IPS-NIHi11 (cell line): ENCODE data around the gene ZNF219.

Experiments used
- DNase-seq: peaks from one replicate; pipeline ENCODE4 v3.0.0; 2012; ENCODE audit warnings: mixed read lengths, low spot score

Gene ZNF219

GRCh38 chr14:21066882-21067502 lies 31.5 kb downstream of the ZNF219 start:
- DNase-seq: peak; percentile 40

- peak; percentile 41 for DNase-seq
Measured at GRCh38 chr14:21063479-21063878, 35.0 kb downstream of the ZNF219 start.

- DNase-seq: no peak
Measured at GRCh38 chr14:21061347-21061668, 37.1 kb downstream of the ZNF219 start.

GRCh38 chr14:21060614-21061346 lies 37.7 kb downstream of the ZNF219 start:
- DNase-seq: no peak

- DNase-seq: no peak
Measured at GRCh38 chr14:21059842-21060613, 38.4 kb downstream of the ZNF219 start.

- DNase-seq: no peak
Measured at GRCh38 chr14:21058903-21059302, 39.6 kb downstream of the ZNF219 start.

GRCh38 chr14:21057803-21058675 lies 40.4 kb downstream of the ZNF219 start, which contains the start of gene RNASE8:
Gene RNASE8 (plus strand): TSS chr14:21057822. CDS start chr14:21057893, 71 bp downstream.
- no peak for DNase-seq

- no peak for DNase-seq
Measured at GRCh38 chr14:21056520-21057163, 41.8 kb downstream of the ZNF219 start.

GRCh38 chr14:21055432-21056117 lies 42.9 kb downstream of the ZNF219 start:
- no peak for DNase-seq

GRCh38 chr14:21054768-21055145 lies 43.7 kb downstream of the ZNF219 start:
- no peak for DNase-seq

- DNase-seq: no peak
Measured at GRCh38 chr14:21054123-21054767, 44.2 kb downstream of the ZNF219 start.

GRCh38 chr14:21053184-21054122 lies 45.0 kb downstream of the ZNF219 start:
- DNase-seq: no peak

- DNase-seq: no peak
Measured at GRCh38 chr14:21050597-21050996, 47.9 kb downstream of the ZNF219 start.

GRCh38 chr14:21049271-21049673 lies 49.2 kb downstream of the ZNF219 start:
- DNase-seq: no peak

GRCh38 chr14:21048638-21049037 lies 49.8 kb downstream of the ZNF219 start:
- DNase-seq: no peak

GRCh38 chr14:21047378-21047781 lies 51.1 kb downstream of the ZNF219 start:
- DNase-seq: no peak

GRCh38 chr14:21043974-21044618 lies 54.4 kb downstream of the ZNF219 start:
- DNase-seq: no peak

- no peak for DNase-seq
Measured at GRCh38 chr14:21043387-21043973, 55.0 kb downstream of the ZNF219 start.
